DMS114 treated with DMSO at 0.1 percent for 48 hours (cell line): ENCODE results near the gene ITGA1.
"Not testable (repeated sequence)": the region's sequence is repeated elsewhere in the genome, so short reads cannot be mapped to it uniquely, and the experiment has no call there.

Source experiments
- DNase-seq: peaks from one replicate; lab custom pipeline; 2025; ENCODE audit not compliant: unreplicated experiment; lab: John Stamatoyannopoulos, UW

Gene ITGA1

GRCh38 chr5:52787600-52788504 lies at the start of gene ITGA1, which contains the start of gene PELO:
Gene ITGA1, plus strand, starts transcription at chr5:52787916. Its CDS starts 438 bp downstream, at chr5:52788354.
Gene PELO, plus strand, starts transcription at chr5:52787916. Its CDS starts 12,479 bp downstream, at chr5:52800395.
- DNase-seq = peak; percentile 34

- no peak for DNase-seq
These were observed 49.6 kb upstream of the ITGA1 start for GRCh38 chr5:52738095-52738506.

- DNase-seq = no peak
These were observed 47.7 kb upstream of the ITGA1 start for GRCh38 chr5:52740007-52740406.

GRCh38 chr5:52743012-52743411 lies 44.7 kb upstream of the ITGA1 start:
- no peak for DNase-seq

GRCh38 chr5:52743529-52743928 lies 44.2 kb upstream of the ITGA1 start:
- no peak for DNase-seq

- DNase-seq = no peak
These were observed 43.7 kb upstream of the ITGA1 start for GRCh38 chr5:52743970-52744369.

GRCh38 chr5:52744867-52745458 lies 42.8 kb upstream of the ITGA1 start:
- not testable (repeated sequence) for DNase-seq

- DNase-seq = no peak
These were observed 41.2 kb upstream of the ITGA1 start for GRCh38 chr5:52746539-52746938.

GRCh38 chr5:52748590-52748989 lies 39.1 kb upstream of the ITGA1 start:
- no peak for DNase-seq

- no peak for DNase-seq
These were observed 38.0 kb upstream of the ITGA1 start for GRCh38 chr5:52749666-52750065.

- no peak for DNase-seq
These were observed 36.6 kb upstream of the ITGA1 start for GRCh38 chr5:52751137-52751536.

- no peak for DNase-seq
These were observed 33.7 kb upstream of the ITGA1 start for GRCh38 chr5:52754051-52754450.

GRCh38 chr5:52757527-52757926 lies 30.2 kb upstream of the ITGA1 start:
- no peak for DNase-seq

- no peak for DNase-seq
These were observed 29.7 kb upstream of the ITGA1 start for GRCh38 chr5:52758014-52758413.

- no peak for DNase-seq
These were observed 28.4 kb upstream of the ITGA1 start for GRCh38 chr5:52759331-52759730.

GRCh38 chr5:52760695-52761366 lies 26.9 kb upstream of the ITGA1 start:
- DNase-seq = no peak

- DNase-seq = no peak
These were observed 20.4 kb upstream of the ITGA1 start for GRCh38 chr5:52767217-52767743.

- no peak for DNase-seq
These were observed 19.8 kb upstream of the ITGA1 start for GRCh38 chr5:52767766-52768480.

- DNase-seq = no peak
These were observed 18.7 kb upstream of the ITGA1 start for GRCh38 chr5:52769061-52769460.

GRCh38 chr5:52770287-52770939 lies 17.3 kb upstream of the ITGA1 start:
- DNase-seq = no peak
